ENCODE results near the gene KIAA1671.

KIAA1671 gene

GRCh38 chr22:25007444-25008106, 55.1 kb downstream of the KIAA1671 start:
- no peak for DNase-seq (ENCODE audit: extremely low read depth in 1 of 2, low read depth in 1 of 2)

DNA sequence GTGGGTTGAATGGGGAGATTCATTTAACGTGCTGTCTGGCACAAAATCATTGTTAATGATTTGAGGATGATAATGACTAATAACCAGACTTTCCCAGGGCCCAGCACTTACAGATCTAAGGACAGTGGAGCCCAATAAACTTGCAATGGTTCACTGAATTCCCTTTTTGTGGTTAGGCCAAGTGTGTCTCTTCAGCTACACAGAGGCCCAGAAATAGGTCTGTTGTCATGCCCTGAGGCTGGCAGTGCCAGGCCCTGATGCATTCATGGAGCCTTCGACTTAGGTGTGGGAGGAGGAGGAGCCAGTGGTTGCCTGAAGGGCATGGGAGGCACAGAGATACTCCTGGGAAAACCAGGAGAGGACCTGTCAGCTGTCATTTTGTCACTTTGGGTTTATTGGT, 56.1 kb downstream of the KIAA1671 start:
- DNase-seq (ENCODE audit: extremely low read depth in 1 of 2, low read depth in 1 of 2) = no peak

DNA sequence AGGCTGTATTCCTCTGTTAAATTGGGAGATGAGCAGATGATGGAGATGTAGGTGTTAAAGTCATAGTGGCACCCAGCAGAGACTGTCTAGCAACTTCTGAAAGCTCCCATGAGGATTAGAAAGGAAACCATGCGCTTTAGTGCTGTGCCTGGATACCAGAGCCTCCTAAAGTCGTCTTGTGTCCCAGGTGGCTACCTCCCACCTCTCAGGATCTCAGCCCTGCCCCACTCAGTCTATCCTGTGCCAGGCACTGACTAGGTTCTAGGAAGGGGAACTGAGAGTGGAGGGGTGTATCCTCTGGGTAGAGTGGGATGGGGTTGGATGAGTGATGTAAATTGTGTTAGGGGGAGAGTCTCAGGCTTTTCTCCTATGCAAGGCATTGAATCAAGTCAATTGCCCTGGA, 60.2 kb downstream of the KIAA1671 start:
- DNase-seq (ENCODE audit: extremely low read depth in 1 of 2, low read depth in 1 of 2) = no peak

DNA sequence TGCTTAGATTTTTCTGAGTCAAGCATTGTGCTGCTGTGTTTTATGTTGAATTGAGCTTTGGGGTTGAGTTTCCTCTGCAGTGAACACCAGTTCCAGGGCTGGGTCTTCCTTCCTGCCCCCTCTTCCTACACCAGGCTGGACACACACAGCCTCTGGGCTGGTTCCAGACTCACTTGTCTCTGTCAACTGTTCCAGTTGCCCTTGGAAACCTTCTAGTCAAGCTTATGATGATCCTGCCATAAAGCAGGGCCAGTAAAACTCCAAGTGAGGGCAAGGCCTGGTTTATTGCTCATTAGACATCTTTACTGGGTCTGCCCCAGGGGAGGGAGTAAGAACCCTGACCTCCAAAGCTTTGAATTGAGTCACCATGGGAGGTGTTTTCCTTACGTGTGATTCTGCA, 61.1 kb downstream of the KIAA1671 start:
- no peak for DNase-seq (ENCODE audit: extremely low read depth in 1 of 2, low read depth in 1 of 2)

- no peak for DNase-seq (ENCODE audit: extremely low read depth in 1 of 2, low read depth in 1 of 2)
These were observed 62.6 kb downstream of the KIAA1671 start for GRCh38 chr22:25014896-25015755.

DNA sequence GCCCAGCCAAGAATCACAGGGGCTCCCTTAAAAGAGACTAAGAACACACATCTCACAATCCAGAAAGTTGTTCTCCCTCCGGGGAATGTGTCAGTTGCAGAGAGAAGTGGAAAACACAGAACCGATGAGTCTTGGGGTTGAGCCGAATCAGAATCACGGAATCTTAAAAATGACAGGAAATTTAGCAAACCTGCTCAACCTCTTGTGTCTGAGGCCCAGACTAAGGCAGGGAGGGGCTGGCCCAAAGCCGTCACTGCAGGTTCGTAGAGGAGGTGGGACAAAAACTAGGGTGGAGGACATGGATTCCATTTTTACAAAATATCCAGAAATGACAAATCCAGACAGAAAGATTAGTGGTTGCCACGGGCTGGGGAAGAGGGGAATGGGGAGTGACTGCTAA, 63.8 kb downstream of the KIAA1671 start:
- no peak for DNase-seq (ENCODE audit: extremely low read depth in 1 of 2, low read depth in 1 of 2)

DNA sequence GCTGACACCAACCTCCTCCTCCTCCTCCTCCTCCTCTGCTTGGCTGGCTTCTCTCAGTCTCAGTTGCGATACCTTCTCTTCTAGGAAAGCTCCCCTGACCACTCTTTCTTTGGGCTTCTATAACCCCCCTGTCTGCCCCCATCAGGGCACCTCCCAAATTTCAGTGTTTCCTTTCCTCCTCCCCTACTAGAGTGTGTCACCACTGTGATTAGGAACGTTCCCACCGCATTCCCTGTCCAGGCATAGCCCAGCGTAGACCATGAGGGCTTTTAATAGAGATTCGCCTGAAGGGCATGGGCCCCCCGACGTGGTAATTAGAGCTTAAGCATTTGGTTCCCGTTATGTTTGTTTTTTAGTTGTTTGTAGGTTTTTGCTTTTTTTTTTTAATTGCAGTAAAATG, 65.5 kb downstream of the KIAA1671 start:
- no peak for DNase-seq (ENCODE audit: extremely low read depth in 1 of 2, low read depth in 1 of 2)

- DNase-seq (ENCODE audit: extremely low read depth in 1 of 2, low read depth in 1 of 2) = no peak
These were observed 67.1 kb downstream of the KIAA1671 start for GRCh38 chr22:25019427-25020184.

- no peak for DNase-seq (ENCODE audit: extremely low read depth in 1 of 2, low read depth in 1 of 2)
These were observed 68.9 kb downstream of the KIAA1671 start for GRCh38 chr22:25021409-25021808.

- DNase-seq (ENCODE audit: extremely low read depth in 1 of 2, low read depth in 1 of 2) = no peak
These were observed 69.6 kb downstream of the KIAA1671 start for GRCh38 chr22:25021976-25022711.

- no peak for DNase-seq (ENCODE audit: extremely low read depth in 1 of 2, low read depth in 1 of 2)
These were observed 71.4 kb downstream of the KIAA1671 start for GRCh38 chr22:25023879-25024278.

DNA sequence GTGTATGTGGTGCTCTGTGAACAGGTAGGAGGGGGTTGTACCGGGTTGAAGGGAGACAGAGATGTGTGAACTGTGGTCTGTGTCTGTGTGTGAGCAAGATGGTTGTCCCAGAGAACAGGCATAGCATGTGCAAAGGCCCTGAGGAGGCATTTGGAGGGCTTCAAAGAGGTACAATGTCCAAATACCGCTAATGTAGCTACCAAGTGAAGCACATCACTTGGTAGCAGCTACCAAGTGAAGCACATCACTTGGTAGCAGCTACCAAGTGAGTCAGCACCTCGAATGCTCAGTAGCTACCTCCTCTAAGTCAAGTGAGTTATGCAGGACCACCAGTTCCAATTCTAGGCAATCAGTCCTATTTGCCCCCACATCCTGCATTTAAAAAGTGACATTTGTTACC, 72.4 kb downstream of the KIAA1671 start:
- DNase-seq (ENCODE audit: extremely low read depth in 1 of 2, low read depth in 1 of 2) = no peak

DNA sequence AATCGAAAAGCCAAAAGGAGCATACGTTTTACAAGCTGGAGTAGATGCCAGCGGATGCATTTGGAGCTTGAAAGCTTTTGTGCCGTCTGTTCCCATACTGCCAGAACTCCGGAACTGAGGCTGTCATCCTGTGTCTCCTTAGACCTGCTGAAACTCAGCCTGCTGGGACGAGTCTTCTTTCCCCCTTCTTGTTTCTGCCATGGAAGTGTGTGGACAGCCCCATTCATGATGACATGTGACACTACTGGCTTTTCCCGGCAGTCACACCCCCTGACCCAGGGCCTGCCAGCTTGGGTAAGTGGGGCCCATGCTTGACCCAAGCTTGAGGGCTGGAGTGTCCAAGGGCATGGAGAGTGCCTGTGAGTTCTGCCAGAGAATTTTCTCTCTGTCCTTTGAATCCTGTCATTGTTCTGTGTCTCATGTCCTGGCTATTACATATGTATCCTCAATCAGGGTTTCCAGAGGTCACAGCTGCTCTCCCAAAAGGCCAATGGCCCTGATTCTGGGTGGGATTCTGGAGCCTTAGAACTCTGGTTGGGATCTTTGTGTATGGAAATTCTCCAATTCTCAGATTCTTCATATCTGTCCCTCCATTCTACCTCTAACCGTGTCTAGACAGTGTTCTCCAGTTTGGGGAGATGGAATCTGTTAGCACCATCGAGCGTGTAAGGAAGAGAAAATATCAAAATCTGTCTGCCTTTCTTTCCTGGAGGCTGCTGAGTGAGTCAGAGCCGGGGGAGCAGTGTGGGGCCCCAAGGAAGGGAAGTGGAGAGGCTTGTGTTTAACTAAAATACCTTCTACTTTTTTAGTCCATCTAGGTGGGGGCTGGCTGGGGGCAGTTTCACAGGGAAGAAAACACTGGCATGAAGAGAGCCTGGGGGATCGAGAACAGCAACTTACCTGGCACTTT, 73.2 kb downstream of the KIAA1671 start:
- DNase-seq (ENCODE audit: extremely low read depth in 1 of 2, low read depth in 1 of 2) = no peak

- DNase-seq (ENCODE audit: extremely low read depth in 1 of 2, low read depth in 1 of 2) = no peak
These were observed 74.8 kb downstream of the KIAA1671 start for GRCh38 chr22:25027043-25027906.

DNA sequence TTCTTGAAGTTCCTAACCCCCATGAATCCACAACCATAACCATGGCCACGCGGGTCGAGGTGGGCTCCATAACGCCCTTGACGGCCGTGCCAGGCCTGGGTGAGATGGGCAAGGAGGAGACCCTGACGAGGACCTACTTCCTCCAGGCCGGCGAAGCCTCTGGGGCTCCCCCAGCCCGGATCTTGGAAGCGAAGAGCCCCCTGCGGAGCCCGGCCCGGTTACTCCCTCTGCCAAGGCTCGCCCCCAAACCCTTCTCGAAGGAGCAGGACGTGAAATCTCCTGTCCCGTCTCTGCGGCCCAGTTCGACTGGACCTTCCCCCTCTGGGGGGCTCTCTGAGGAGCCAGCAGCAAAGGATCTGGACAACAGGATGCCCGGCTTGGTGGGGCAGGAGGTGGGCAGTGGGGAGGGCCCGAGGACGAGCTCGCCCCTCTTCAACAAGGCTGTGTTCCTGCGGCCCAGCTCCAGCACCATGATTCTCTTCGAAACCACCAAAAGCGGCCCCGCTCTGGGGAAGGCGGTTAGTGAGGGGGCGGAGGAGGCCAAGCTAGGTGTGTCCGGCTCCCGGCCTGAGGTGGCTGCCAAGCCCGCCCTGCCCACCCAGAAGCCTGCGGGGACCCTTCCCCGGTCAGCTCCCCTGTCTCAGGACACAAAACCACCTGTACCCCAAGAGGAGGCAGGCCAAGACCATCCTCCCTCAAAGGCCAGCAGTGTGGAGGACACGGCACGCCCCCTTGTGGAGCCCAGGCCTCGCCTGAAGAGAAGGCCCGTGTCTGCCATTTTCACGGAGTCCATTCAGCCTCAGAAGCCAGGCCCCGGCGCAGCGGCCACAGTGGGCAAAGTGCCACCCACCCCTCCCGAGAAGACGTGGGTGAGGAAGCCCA, 75.7 kb downstream of the KIAA1671 start:
- no peak for DNase-seq (ENCODE audit: extremely low read depth in 1 of 2, low read depth in 1 of 2)

- DNase-seq (ENCODE audit: extremely low read depth in 1 of 2, low read depth in 1 of 2) = no peak
These were observed 76.3 kb downstream of the KIAA1671 start for GRCh38 chr22:25028841-25029141.

DNA sequence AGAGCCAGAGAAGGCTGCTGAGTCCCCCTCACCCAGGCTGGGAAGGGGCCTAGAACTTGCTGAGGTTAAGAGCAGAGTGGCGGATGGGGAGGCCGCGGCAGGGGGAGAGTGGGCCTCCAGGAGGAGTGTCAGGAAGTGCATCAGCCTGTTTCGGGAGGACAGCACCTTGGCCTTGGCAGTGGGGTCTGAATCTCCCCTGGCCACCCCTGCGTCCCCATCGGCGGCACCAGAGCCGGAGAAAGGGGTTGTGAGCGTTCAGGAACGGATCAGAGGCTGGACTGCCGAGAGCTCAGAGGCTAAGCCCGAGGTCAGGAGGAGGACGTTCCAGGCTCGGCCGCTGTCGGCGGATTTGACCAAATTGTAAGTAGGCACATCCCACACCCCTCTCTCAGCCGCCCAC, 76.7 kb downstream of the KIAA1671 start:
- DNase-seq (ENCODE audit: extremely low read depth in 1 of 2, low read depth in 1 of 2) = no peak

GRCh38 chr22:25030636-25031035, 78.1 kb downstream of the KIAA1671 start:
- no peak for DNase-seq (ENCODE audit: extremely low read depth in 1 of 2, low read depth in 1 of 2)

Data from stimulated activated CD8-positive, alpha-beta memory T cell treated with anti-CD3 and anti-CD28 coated beads, Interleukin-7, amount 100 ng/mL, for 48 hours (primary cell).